ENCODE data around the gene PRRX1.

The PRRX1 gene

GRCh38 chr1:170716835-170717429 lies 53.0 kb downstream of the PRRX1 start:
- Histone ChIP-seq H3K4me1 (ENCODE audit: low read length) (no peaks in the 10 kb centered on the region), H3K9me2 (replicated peaks; ENCODE audit: insufficient read depth, low read length) (no peaks in the 10 kb centered on the region), H3K4me3 (ENCODE audit: low read length) (no peak overlapping the region), H3K27ac (ENCODE audit: low read length) (no peak overlapping the region), H3K9me3 (replicated peaks; ENCODE audit: insufficient read depth, low read length) (no peaks in the 10 kb centered on the region), H3K4me2 (ENCODE audit: low read depth, low read length) (no peak overlapping the region), H3F3A (ENCODE audit: insufficient read depth, low read length) (no peaks in the 10 kb centered on the region), H2AFZ (ENCODE audit: low read length) (no peak overlapping the region), H3K79me2 (ENCODE audit: low read length) (no peaks in the 10 kb centered on the region), H3K36me3 (replicated peaks; ENCODE audit: insufficient read depth, low read length) (no peaks in the 10 kb centered on the region), H3K9ac (ENCODE audit: low read length) (no peak overlapping the region), H3K27me3 (replicated peaks; ENCODE audit: insufficient read depth, low read length) (no peaks in the 10 kb centered on the region), H4K20me1 (ENCODE audit: insufficient read depth, low read length) (no peaks in the 10 kb centered on the region)
- no peak for DNase-seq
- TF ChIP-seq EZH2phosphoT487 (IDR thresholded peaks at IDR 0.05; ENCODE audit: low read length) (no peak), CTCF (IDR thresholded peaks at IDR 0.05; ENCODE audit: low read length) (no peak), EZH2 (optimal IDR thresholded peaks at IDR 0.05; ENCODE audit: low read depth, low read length) (no peak)

GRCh38 chr1:170720661-170721060 lies 56.7 kb downstream of the PRRX1 start:
- no peaks in the 10 kb centered on the region for H3K27me3 ChIP-seq (replicated peaks; ENCODE audit: insufficient read depth, low read length)
- no peaks in the 10 kb centered on the region for H3K9me3 ChIP-seq (replicated peaks; ENCODE audit: insufficient read depth, low read length)
- H3K4me3 ChIP-seq (ENCODE audit: low read length) = no peak overlapping the region
- H3K4me1 ChIP-seq (ENCODE audit: low read length) = no peaks in the 10 kb centered on the region
- no peaks in the 10 kb centered on the region for H3K9me2 ChIP-seq (replicated peaks; ENCODE audit: insufficient read depth, low read length)
- no peak overlapping the region for H3K27ac ChIP-seq (ENCODE audit: low read length)
- no peak overlapping the region for H2AFZ ChIP-seq (ENCODE audit: low read length)
- TF ChIP-seq EZH2 (optimal IDR thresholded peaks at IDR 0.05; ENCODE audit: low read depth, low read length) (no peak), EZH2phosphoT487 (IDR thresholded peaks at IDR 0.05; ENCODE audit: low read length) (no peak), CTCF (IDR thresholded peaks at IDR 0.05; ENCODE audit: low read length) (no peak)
- no peak for DNase-seq
- no peak overlapping the region for H3K4me2 ChIP-seq (ENCODE audit: low read depth, low read length)
- no peak overlapping the region for H3K9ac ChIP-seq (ENCODE audit: low read length)
- H3K36me3 ChIP-seq (replicated peaks; ENCODE audit: insufficient read depth, low read length) = no peaks in the 10 kb centered on the region
- H3F3A ChIP-seq (ENCODE audit: insufficient read depth, low read length) = no peaks in the 10 kb centered on the region
- no peaks in the 10 kb centered on the region for H4K20me1 ChIP-seq (ENCODE audit: insufficient read depth, low read length)
- H3K79me2 ChIP-seq (ENCODE audit: low read length) = no peaks in the 10 kb centered on the region

- TF ChIP-seq EZH2 (optimal IDR thresholded peaks at IDR 0.05; ENCODE audit: low read depth, low read length) (no peak), CTCF (IDR thresholded peaks at IDR 0.05; ENCODE audit: low read length) (no peak), EZH2phosphoT487 (IDR thresholded peaks at IDR 0.05; ENCODE audit: low read length) (no peak)
- Histone ChIP-seq H3K9me2 (replicated peaks; ENCODE audit: insufficient read depth, low read length) (no peaks in the 10 kb centered on the region), H3K27me3 (replicated peaks; ENCODE audit: insufficient read depth, low read length) (no peaks in the 10 kb centered on the region), H3K9me3 (replicated peaks; ENCODE audit: insufficient read depth, low read length) (no peaks in the 10 kb centered on the region), H2AFZ (ENCODE audit: low read length) (no peak overlapping the region), H3F3A (ENCODE audit: insufficient read depth, low read length) (no peaks in the 10 kb centered on the region), H4K20me1 (ENCODE audit: insufficient read depth, low read length) (no peaks in the 10 kb centered on the region), H3K4me3 (ENCODE audit: low read length) (no peak overlapping the region), H3K27ac (ENCODE audit: low read length) (no peak overlapping the region), H3K9ac (ENCODE audit: low read length) (no peak overlapping the region), H3K4me2 (ENCODE audit: low read depth, low read length) (no peak overlapping the region), H3K4me1 (ENCODE audit: low read length) (no peaks in the 10 kb centered on the region), H3K36me3 (replicated peaks; ENCODE audit: insufficient read depth, low read length) (no peaks in the 10 kb centered on the region), H3K79me2 (ENCODE audit: low read length) (no peaks in the 10 kb centered on the region)
- no peak for DNase-seq
Measured at GRCh38 chr1:170721621-170722020, 57.7 kb downstream of the PRRX1 start.

Data from MM.1S (cell line).